Small intestine (tissue), 7 donors: ENCODE measurements around the gene IFITM5. TPM values are rescaled to one million over a fixed set of nuclear protein-coding genes. Genes with fewer than 3 reads are reported as not detected.

ENCODE experiments used
- DNase-seq, 2 donors: peaks; one replicate each; pipeline versions ENCODE4 v3.0.0 to v3.0.0-alpha.2; 2013
- FAIRE-seq: peaks from 2 replicates; lab custom pipeline; 2012; peaks lifted over from hg19 to GRCh38; lab: Jason Lieb, UNC
- H3K27ac ChIP-seq, 3 donors: one replicate each; pipeline ENCODE4 v1.5.1; 2013; ENCODE audit warnings: low read length in 2 of 3, mild to moderate bottlenecking in 2 of 3, control low read depth in 1 of 3, inconsistent platforms in 1 of 3, low read depth in 1 of 3, moderate library complexity in 1 of 3
- H3K27me3 ChIP-seq, 3 donors: one replicate each; pipeline ENCODE4 v1.6.1; 2013; ENCODE audit warnings: low read length in 3 of 3, inconsistent platforms in 1 of 3; ENCODE audit not compliant: control insufficient read depth in 3 of 3, insufficient read depth in 3 of 3
- H3K36me3 ChIP-seq, 3 donors: one replicate each; pipeline ENCODE4 v1.6.1; 2013; ENCODE audit warnings: low read length in 3 of 3, inconsistent platforms in 1 of 3, low read depth in 1 of 3, mild to moderate bottlenecking in 1 of 3, moderate library complexity in 1 of 3; ENCODE audit not compliant: control insufficient read depth in 3 of 3, insufficient read depth in 2 of 3
- H3K4me1 ChIP-seq, 3 donors: one replicate each; pipeline ENCODE4 v1.6.1; 2013; ENCODE audit warnings: low read length in 2 of 3, inconsistent platforms in 1 of 3, low read depth in 1 of 3, mild to moderate bottlenecking in 1 of 3, moderate library complexity in 1 of 3; ENCODE audit not compliant: control insufficient read depth in 3 of 3, insufficient read depth in 2 of 3
- H3K4me3 ChIP-seq, 3 donors: one replicate each; pipeline ENCODE4 v1.5.1; 2013; ENCODE audit warnings: low read length in 3 of 3, control low read depth in 1 of 3, inconsistent platforms in 1 of 3, low read depth in 1 of 3, mild to moderate bottlenecking in 1 of 3, moderate library complexity in 1 of 3
- H3K9me3 ChIP-seq, 2 donors: one replicate each; pipeline ENCODE4 v1.6.1; 2013; ENCODE audit warnings: low read depth in 1 of 2, low read length in 1 of 2; ENCODE audit not compliant: control insufficient read depth in 2 of 2, insufficient read depth in 1 of 2
- WGBS, 3 donors: extraction: QIAGEN DNeasy Blood & Tissue Kit; methylation state at CpG; one replicate each; pipeline ENCODE4 v1.1.7; 2013; 5-methylcytosine and 5-hydroxymethylcytosine counted together
- polyA plus RNA-seq, 4 donors: library from polyadenylated mRNA; stranded (reverse) in 3 of 4; unstranded in 1 of 4; fragments of 200-250 nt in 3 of 4; fragments of 120-200 nt in 1 of 4; gene quantifications; one replicate each; pipeline versions ENCODE4 v1.2.1 to v1.2.3, GENCODE V29; 2013
- donor health status: healthy with polysubstance abuse.
- donor health status: control.
- donor health status: control.
- donor health status: Bipolar disorder and iron deficiency.
- donor health status: healthy.

The IFITM5 gene
- polyA plus RNA-seq, 4 donors, result 0.90 TPM; not detected in 3

- Histone ChIP-seq H3K27me3 (no peaks in the 10 kb centered on the region), H3K4me3 (no peak overlapping the region), H3K4me1 (peaks cover 0 to 5% (median 0%) of the 10 kb centered on the region in 3 donors), H3K27ac (no peak overlapping the region), H3K9me3 (no peaks in the 10 kb centered on the region), H3K36me3 (peaks cover 2 to 33% (median 8%) of the 10 kb centered on the region in 3 donors)
- WGBS, 3 donors, result 62 to 74% (median 65%) methylated on average over 3 of the region's 3 CpGs
- DNase-seq (no peak), FAIRE-seq (no peak)
Measured at GRCh38 chr11:255176-255575, 44.1 kb downstream of the IFITM5 start.

- Histone ChIP-seq H3K9me3 (no peaks in the 10 kb centered on the region), H3K27me3 (no peaks in the 10 kb centered on the region), H3K36me3 (peaks cover 7 to 39% (median 12%) of the 10 kb centered on the region in 3 donors), H3K4me1 (peaks cover 0 to 5% (median 0%) of the 10 kb centered on the region in 3 donors), H3K27ac (no peak overlapping the region), H3K4me3 (no peak overlapping the region)
- WGBS, 3 donors, result 90 to 94% (median 91%) methylated on average over 5 of the region's 5 CpGs
- DNase-seq (no peak), FAIRE-seq (no peak)
Measured at GRCh38 chr11:253886-254270, 45.4 kb downstream of the IFITM5 start.

- Histone ChIP-seq H3K9me3 (no peaks in the 10 kb centered on the region), H3K36me3 (peaks cover 7 to 43% (median 17%) of the 10 kb centered on the region in 3 donors), H3K4me1 (peaks cover 0 to 5% (median 0%) of the 10 kb centered on the region in 3 donors), H3K4me3 (no peak overlapping the region), H3K27ac (no peak overlapping the region), H3K27me3 (no peaks in the 10 kb centered on the region)
- no peak for DNase-seq
- 76 to 84% (median 83%) methylated on average over 12 to 13 of the region's 13 CpGs for WGBS, 3 donors
- no peak for FAIRE-seq
Measured at GRCh38 chr11:253160-253885, 46.0 kb downstream of the IFITM5 start.

- Histone ChIP-seq H3K4me3 (no peak overlapping the region), H3K27me3 (no peaks in the 10 kb centered on the region), H3K36me3 (peaks cover 7 to 46% (median 17%) of the 10 kb centered on the region in 3 donors), H3K27ac (no peak overlapping the region), H3K4me1 (peaks cover 0 to 5% (median 0%) of the 10 kb centered on the region in 3 donors), H3K9me3 (no peaks in the 10 kb centered on the region)
- WGBS, 3 donors, result 92 to 93% (median 92%) methylated on average over 8 of the region's 8 CpGs
- FAIRE-seq (no peak), DNase-seq (no peak)
Measured at GRCh38 chr11:252666-253065, 46.7 kb downstream of the IFITM5 start.

- 68 to 77% (median 71%) methylated on average over 10 of the region's 10 CpGs for WGBS, 3 donors
- peaks cover 9 to 52% (median 17%) of the 10 kb centered on the region in 3 donors for H3K36me3 ChIP-seq
- FAIRE-seq (no peak), DNase-seq (no peak)
- no peaks in the 10 kb centered on the region for H3K4me1 ChIP-seq
- H3K27me3 ChIP-seq, result no peaks in the 10 kb centered on the region
- H3K9me3 ChIP-seq, result no peaks in the 10 kb centered on the region
- H3K27ac ChIP-seq, result no peak overlapping the region
- no peak overlapping the region for H3K4me3 ChIP-seq
Measured at GRCh38 chr11:251550-251949, 47.8 kb downstream of the IFITM5 start.

- H3K4me3 ChIP-seq, result no peak overlapping the region
- peak overlapping the region in 1 of 3 donors; percentile 18 for H3K27ac ChIP-seq
- peaks cover 11 to 57% (median 20%) of the 10 kb centered on the region in 3 donors for H3K36me3 ChIP-seq
- no peaks in the 10 kb centered on the region for H3K9me3 ChIP-seq
- FAIRE-seq (no peak), DNase-seq (peak; percentile 70 to 77)
- H3K27me3 ChIP-seq, result no peaks in the 10 kb centered on the region
- WGBS, 3 donors, result 64 to 78% (median 70%) methylated on average over 10 of the region's 10 CpGs
- no peaks in the 10 kb centered on the region for H3K4me1 ChIP-seq
Measured at GRCh38 chr11:250740-251299, 48.5 kb downstream of the IFITM5 start.

- DNase-seq (no peak), FAIRE-seq (no peak)
- H3K9me3 ChIP-seq, result no peaks in the 10 kb centered on the region
- WGBS, 3 donors, result 83 to 86% (median 85%) methylated on average over 5 of the region's 5 CpGs
- no peaks in the 10 kb centered on the region for H3K4me1 ChIP-seq
- H3K27me3 ChIP-seq, result no peaks in the 10 kb centered on the region
- H3K4me3 ChIP-seq, result no peak overlapping the region
- peaks cover 11 to 61% (median 22%) of the 10 kb centered on the region in 3 donors for H3K36me3 ChIP-seq
- no peak overlapping the region for H3K27ac ChIP-seq
Measured at GRCh38 chr11:250274-250673, 49.1 kb downstream of the IFITM5 start.

- Histone ChIP-seq H3K9me3 (no peaks in the 10 kb centered on the region), H3K4me3 (no peak overlapping the region), H3K27me3 (no peaks in the 10 kb centered on the region), H3K36me3 (peaks cover 11 to 67% (median 26%) of the 10 kb centered on the region in 3 donors), H3K27ac (no peak overlapping the region), H3K4me1 (no peaks in the 10 kb centered on the region)
- FAIRE-seq (no peak), DNase-seq (no peak)
- 78 to 82% (median 79%) methylated on average over 8 of the region's 8 CpGs for WGBS, 3 donors
Measured at GRCh38 chr11:249062-249461, 50.3 kb downstream of the IFITM5 start.
